A549 (cell line): ENCODE data around the gene IL17D. TPM values are rescaled to one million over a fixed set of nuclear protein-coding genes. Genes with fewer than 3 reads are reported as not detected.
"Not testable (repeated sequence)": the region's sequence is repeated elsewhere in the genome, so short reads cannot be mapped to it uniquely, and the experiment has no call there.

Experiments
- ATAC-seq, 2 experiments: fragments of 200-7000 bp in 1 of 2; fragments of >200 bp in 1 of 2; cut with Nextera tagmentation in 1 of 2; cut with Tn5 transposase in 1 of 2; 3 replicates each; pipeline versions ENCODE4 v1.8.0 to v1.9.1; 2018 to 2020; ENCODE audit warnings: mild to moderate bottlenecking in 1 of 2, moderate library complexity in 1 of 2
- CTCF ChIA-PET: fragments of 300-600 bp; sonication (Branson Sonifier 250); formaldehyde crosslinking; extraction: SDS; loops from one replicate; lab custom pipeline; 2021; ENCODE audit warnings: antibody characterized with exemption, inconsistent platforms; lab: Yijun Ruan, JAX
- POLR2A ChIA-PET: fragments of 350-600 bp; formaldehyde crosslinking; extraction: SDS; loops from one replicate; lab custom pipeline; 2021; ENCODE audit warnings: antibody characterized with exemption, inconsistent platforms; lab: Yijun Ruan, JAX
- DNase-seq, 2 experiments: peaks; one replicate each; pipeline versions ENCODE4 v3.0.0 to v3.0.0-alpha.2; 2011 to 2016; ENCODE audit warnings: low read depth in 1 of 2, low spot score in 1 of 2
- FAIRE-seq: peaks from 2 replicates; lab custom pipeline; 2011; peaks lifted over from hg19 to GRCh38; lab: Jason Lieb, UNC
- H3K27ac ChIP-seq, 2 experiments: fragments of >200 bp; sonication (Bioruptor Twin); formaldehyde crosslinking; 3 replicates each; pipeline ENCODE4 v1.5.1; 2016 to 2017
- H3K4me1 ChIP-seq: fragments of >200 bp; sonication (Bioruptor Twin); formaldehyde crosslinking; 3 replicates; pipeline ENCODE4 v1.6.1; 2016
- H3K4me2 ChIP-seq: fragments of >200 bp; sonication (Bioruptor Twin); formaldehyde crosslinking; 3 replicates; pipeline ENCODE4 v1.6.1; 2016
- H3K4me3 ChIP-seq: fragments of >200 bp; sonication (Bioruptor Twin); formaldehyde crosslinking; 3 replicates; pipeline ENCODE4 v1.5.1; 2016
- H3K9me3 ChIP-seq: fragments of >200 bp; sonication (Bioruptor Twin); formaldehyde crosslinking; 3 replicates; pipeline ENCODE4 v1.6.1; 2016
- BCL3 ChIP-seq: fragments of >200 bp; sonication (Bioruptor Twin); formaldehyde crosslinking; IDR thresholded peaks from 3 replicates; pipeline ENCODE4 v1.6.1; 2016
- BHLHE40 ChIP-seq: IDR thresholded peaks from 2 replicates; pipeline ENCODE4 v1.6.1; 2012; ENCODE audit warnings: low read depth, low read length, inconsistent platforms
- CHD2 ChIP-seq: fragments of 150-350 bp; IDR thresholded peaks from 2 replicates; pipeline ENCODE4 v1.6.1; 2014; ENCODE audit warnings: low read length; ENCODE audit not compliant: partially characterized antibody
- CHD4 ChIP-seq: fragments of 200-600 bp; sonication (generic); IDR thresholded peaks from 2 replicates; pipeline ENCODE4 v1.6.1; 2016; ENCODE audit warnings: antibody characterized with exemption, mild to moderate bottlenecking, borderline replicate concordance
- CTCF ChIP-seq: fragments of >200 bp; sonication (Bioruptor Twin); formaldehyde crosslinking; IDR thresholded peaks from 3 replicates; pipeline ENCODE4 v1.5.1; 2016
- EHF ChIP-seq: fragments of 250-450 bp; sonication (Bioruptor Pico); IDR thresholded peaks from 2 replicates; pipeline ENCODE4 v1.5.0; 2020; ENCODE audit warnings: mild to moderate bottlenecking
- EP300 ChIP-seq, 2 experiments: fragments of >200 bp; sonication (Bioruptor Twin); formaldehyde crosslinking; IDR thresholded peaks; 2 replicates in 1 of 2; 3 replicates in 1 of 2; pipeline ENCODE4 v1.6.1; 2016 to 2017
- FOSL2 ChIP-seq, 2 experiments: fragments of 450-650 bp in 1 of 2; fragments of >200 bp in 1 of 2; sonication (Bioruptor Twin) in 1 of 2; formaldehyde crosslinking; IDR thresholded peaks; 2 replicates each; pipeline versions ENCODE4 v1.5.0 to v1.6.1; 2016 to 2020; ENCODE audit warnings: mild to moderate bottlenecking in 1 of 2, moderate library complexity in 1 of 2
- FOXS1 ChIP-seq: fragments of 250-450 bp; sonication (Bioruptor Pico); IDR thresholded peaks from 2 replicates; pipeline ENCODE4 v1.5.0; 2020; ENCODE audit warnings: mild to moderate bottlenecking, moderate library complexity
- HEYL ChIP-seq: fragments of 250-450 bp; sonication (Bioruptor Pico); IDR thresholded peaks from 2 replicates; pipeline ENCODE4 v1.8.0; 2021; ENCODE audit warnings: mild to moderate bottlenecking, moderate library complexity
- HOXB5 ChIP-seq: fragments of 250-450 bp; sonication (Bioruptor Pico); IDR thresholded peaks from 2 replicates; pipeline ENCODE4 v1.5.0; 2020; ENCODE audit warnings: mild to moderate bottlenecking, moderate library complexity
- JUNB ChIP-seq: fragments of >200 bp; sonication (Bioruptor Twin); formaldehyde crosslinking; IDR thresholded peaks from 2 replicates; pipeline ENCODE4 v1.6.1; 2016
- KDM1A ChIP-seq: fragments of 200-600 bp; sonication (generic); IDR thresholded peaks from 2 replicates; pipeline ENCODE4 v1.6.1; 2016; ENCODE audit warnings: low read depth, mild to moderate bottlenecking
- MYC ChIP-seq: IDR thresholded peaks from 2 replicates; pipeline ENCODE4 v1.6.1; 2012; ENCODE audit warnings: mild to moderate bottlenecking, inconsistent platforms, low read length, improper control_type of control experiment, borderline replicate concordance
- NR3C1 ChIP-seq: fragments of >200 bp; sonication (Bioruptor Twin); formaldehyde crosslinking; IDR thresholded peaks from 3 replicates; pipeline ENCODE4 v1.6.1; 2017
- PHF8 ChIP-seq: fragments of 200-600 bp; sonication (generic); IDR thresholded peaks from 2 replicates; pipeline ENCODE4 v1.6.1; 2016; ENCODE audit warnings: low read depth, mild to moderate bottlenecking, antibody characterized with exemption, moderate library complexity, borderline replicate concordance
- RAD21 ChIP-seq, 2 experiments: fragments of >200 bp in 1 of 2; sonication (Bioruptor Twin) in 1 of 2; formaldehyde crosslinking in 1 of 2; IDR thresholded peaks in 1 of 2; conservative IDR thresholded peaks in 1 of 2; 2 replicates in 1 of 2; 3 replicates in 1 of 2; pipeline ENCODE4 v1.6.1; 2012 to 2018; ENCODE audit warnings: inconsistent platforms in 1 of 2
- RARB ChIP-seq: fragments of 250-450 bp; sonication (Bioruptor Pico); IDR thresholded peaks from 2 replicates; pipeline ENCODE4 v1.8.0; 2021; ENCODE audit warnings: mild to moderate bottlenecking, moderate library complexity
- REST ChIP-seq: fragments of 200-600 bp; sonication (generic); IDR thresholded peaks from 2 replicates; pipeline ENCODE4 v1.6.1; 2016; ENCODE audit warnings: antibody characterized with exemption, mild to moderate bottlenecking, moderate library complexity
- RNF2 ChIP-seq: fragments of 200-600 bp; sonication (generic); IDR thresholded peaks from 2 replicates; pipeline ENCODE4 v1.6.1; 2016; ENCODE audit warnings: low read depth, mild to moderate bottlenecking, antibody characterized with exemption, moderate library complexity, borderline replicate concordance
- ZC3H11A ChIP-seq: fragments of 450-650 bp; IDR thresholded peaks from 2 replicates; pipeline ENCODE4 v1.6.1; 2014; ENCODE audit warnings: antibody characterized with exemption, mild to moderate bottlenecking
- WGBS: methylation state at CpG from one replicate; pipeline ENCODE4 v1.1.6; 2017; ENCODE audit errors: missing lambda C conversion rate; 5-methylcytosine and 5-hydroxymethylcytosine counted together
- polyA plus RNA-seq, 4 experiments: library from polyadenylated mRNA; depleted of rRNA in 3 of 4; stranded (reverse); fragments of >200 nt; fragmentation: RNase III in 1 of 4; extraction: RNeasy Plus Mini Kit Qiagen cat#74134 plus additional on column Dnase treatment in 1 of 4; gene quantifications; 2 replicates in 3 of 4; 3 replicates in 1 of 4; pipeline ENCODE4 v1.2.3, GENCODE V29; 2011 to 2017

IL17D gene
- polyA plus RNA-seq, 2 of the 4 experiments (the other 2 are of a cell fraction), result 0.30 to 0.44 TPM

- DNase-seq, result no peak
- TF ChIP-seq FOSL2 (IDR thresholded peaks at IDR 0.05) (no peak), FOSL2 (CRISPR knock-in tag; IDR thresholded peaks at IDR 0.05) (no peak), HEYL (CRISPR knock-in tag) (no peak), NR3C1 (no peak), CHD4 (no peak), REST (no peak), RNF2 (no peak), HOXB5 (CRISPR knock-in tag) (no peak), ZC3H11A (no peak), RAD21 (conservative IDR thresholded peaks at IDR 0.05 in 1 of 2, IDR thresholded peaks at IDR 0.05 in 1 of 2) (no peak), RARB (CRISPR knock-in tag) (no peak), KDM1A (no peak), EP300 (IDR thresholded peaks at IDR 0.05) (no peak), JUNB (no peak), PHF8 (no peak), MYC (no peak), EHF (CRISPR knock-in tag) (no peak), CHD2 (no peak), BCL3 (no peak), BHLHE40 (no peak), FOXS1 (CRISPR knock-in tag) (no peak)
- H3K27ac ChIP-seq, result no peak overlapping the region
- no peaks in the 10 kb centered on the region for H3K9me3 ChIP-seq
- FAIRE-seq, result no peak
- ATAC-seq, result no peak
- ChIA-PET POLR2A (no interaction called here), CTCF (no interaction called here)
- WGBS, result 90% methylated on average over 2 of the region's 2 CpGs
- no peak overlapping the region for H3K4me3 ChIP-seq
- H3K4me1 ChIP-seq, result no peaks in the 10 kb centered on the region
- no peak overlapping the region for H3K4me2 ChIP-seq
Measured at GRCh38 chr13:20676213-20676612, 27.3 kb upstream of the IL17D start.

GRCh38 chr13:20678606-20679005 lies 24.9 kb upstream of the IL17D start:
- 93% methylated on average over 7 of the region's 7 CpGs for WGBS
- H3K9me3 ChIP-seq, DNase-seq, H3K4me2 ChIP-seq, FAIRE-seq, H3K4me1 ChIP-seq, H3K4me3 ChIP-seq, H3K27ac ChIP-seq, ATAC-seq, CTCF ChIA-PET: not testable (repeated sequence)
- POLR2A ChIA-PET, result interaction anchor here (1.0 kb wide), 1 partner anchor 74 kb away, joined by 5 read pairs; no protein-coding TSS in a partner anchor

GRCh38 chr13:20679879-20680278 lies 23.6 kb upstream of the IL17D start:
- ChIA-PET CTCF (no interaction called here), POLR2A (no interaction called here)
- no peak for ATAC-seq
- Histone ChIP-seq H3K4me2 (no peak overlapping the region), H3K9me3 (no peaks in the 10 kb centered on the region), H3K27ac (no peak overlapping the region), H3K4me1 (no peaks in the 10 kb centered on the region), H3K4me3 (no peak overlapping the region)
- no peak for DNase-seq
- WGBS, result 93% methylated on average over 3 of the region's 3 CpGs
- FAIRE-seq, result no peak
- no peak for TF ChIP-seq CTCF
